Gastrocnemius medialis (tissue), 4 donors: ENCODE results near the gene ZNF674.

Experiments used
- POLR2A ChIP-seq, 2 donors: fragments of 450-650 bp; IDR thresholded peaks; one replicate each; pipeline ENCODE4 v1.6.1; 2017; ENCODE audit warnings: antibody characterized with exemption in 2 of 2, mild to moderate bottlenecking in 2 of 2, moderate library complexity in 2 of 2
- TF ChIP-seq, protein P1 (sequence below), 5 experiments: fragments of 450-650 bp in 3 of 5; fragments of 200-600 bp in 2 of 5; sonication (generic) in 2 of 5; IDR thresholded peaks in 4 of 5; conservative IDR thresholded peaks in 1 of 5; 1 replicate in 4 of 5; 2 replicates in 1 of 5; pipeline ENCODE4 v1.5.1; 2016 to 2019; ENCODE audit warnings: antibody characterized with exemption in 5 of 5, mild to moderate bottlenecking in 3 of 5, moderate library complexity in 3 of 5

DNA sequence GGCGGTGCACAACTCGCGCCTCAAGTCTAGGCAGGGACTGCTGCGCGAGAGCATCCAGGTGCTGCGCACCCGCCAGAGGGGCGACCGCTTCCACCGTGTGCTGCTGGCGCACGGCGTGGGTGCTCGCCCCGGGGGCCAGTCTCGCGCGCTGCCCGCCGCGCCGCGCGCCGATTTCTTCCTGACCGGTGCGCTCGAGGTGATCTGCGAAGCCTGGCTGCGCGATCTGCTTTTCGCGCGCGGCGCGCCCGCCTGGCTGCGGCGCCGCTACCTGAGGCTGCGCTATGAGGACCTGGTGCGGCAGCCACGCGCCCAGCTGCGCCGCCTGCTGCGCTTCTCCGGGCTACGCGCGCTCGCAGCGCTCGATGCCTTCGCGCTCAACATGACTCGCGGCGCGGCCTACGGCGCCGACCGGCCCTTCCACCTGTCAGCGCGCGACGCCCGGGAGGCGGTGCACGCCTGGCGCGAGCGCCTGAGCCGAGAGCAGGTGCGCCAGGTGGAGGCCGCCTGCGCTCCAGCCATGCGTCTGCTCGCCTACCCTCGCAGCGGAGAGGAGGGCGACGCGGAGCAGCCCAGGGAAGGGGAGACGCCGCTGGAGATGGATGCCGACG lies 29.7 kb upstream of the ZNF674 start:
- TF ChIP-seq, protein P1, sequence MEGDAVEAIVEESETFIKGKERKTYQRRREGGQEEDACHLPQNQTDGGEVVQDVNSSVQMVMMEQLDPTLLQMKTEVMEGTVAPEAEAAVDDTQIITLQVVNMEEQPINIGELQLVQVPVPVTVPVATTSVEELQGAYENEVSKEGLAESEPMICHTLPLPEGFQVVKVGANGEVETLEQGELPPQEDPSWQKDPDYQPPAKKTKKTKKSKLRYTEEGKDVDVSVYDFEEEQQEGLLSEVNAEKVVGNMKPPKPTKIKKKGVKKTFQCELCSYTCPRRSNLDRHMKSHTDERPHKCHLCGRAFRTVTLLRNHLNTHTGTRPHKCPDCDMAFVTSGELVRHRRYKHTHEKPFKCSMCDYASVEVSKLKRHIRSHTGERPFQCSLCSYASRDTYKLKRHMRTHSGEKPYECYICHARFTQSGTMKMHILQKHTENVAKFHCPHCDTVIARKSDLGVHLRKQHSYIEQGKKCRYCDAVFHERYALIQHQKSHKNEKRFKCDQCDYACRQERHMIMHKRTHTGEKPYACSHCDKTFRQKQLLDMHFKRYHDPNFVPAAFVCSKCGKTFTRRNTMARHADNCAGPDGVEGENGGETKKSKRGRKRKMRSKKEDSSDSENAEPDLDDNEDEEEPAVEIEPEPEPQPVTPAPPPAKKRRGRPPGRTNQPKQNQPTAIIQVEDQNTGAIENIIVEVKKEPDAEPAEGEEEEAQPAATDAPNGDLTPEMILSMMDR (IDR thresholded peaks at IDR 0.05 in 4 of 5, conservative IDR thresholded peaks at IDR 0.05 in 1 of 5): no peak
- no peak for TF ChIP-seq POLR2A (IDR thresholded peaks at IDR 0.05)
